Erythroblast (primary cell): Measurements from ENCODE around the gene HTR7.

Experiments
- GATA1 ChIP-seq: IDR thresholded peaks from 2 replicates; pipeline ENCODE4 v1.6.1; 2011; ENCODE audit warnings: low read depth, mild to moderate bottlenecking, control low read depth, low read length, moderate library complexity
- POLR2A ChIP-seq: IDR thresholded peaks from 2 replicates; pipeline ENCODE4 v1.6.1; 2011; ENCODE audit warnings: mild to moderate bottlenecking, low read length

DNA sequence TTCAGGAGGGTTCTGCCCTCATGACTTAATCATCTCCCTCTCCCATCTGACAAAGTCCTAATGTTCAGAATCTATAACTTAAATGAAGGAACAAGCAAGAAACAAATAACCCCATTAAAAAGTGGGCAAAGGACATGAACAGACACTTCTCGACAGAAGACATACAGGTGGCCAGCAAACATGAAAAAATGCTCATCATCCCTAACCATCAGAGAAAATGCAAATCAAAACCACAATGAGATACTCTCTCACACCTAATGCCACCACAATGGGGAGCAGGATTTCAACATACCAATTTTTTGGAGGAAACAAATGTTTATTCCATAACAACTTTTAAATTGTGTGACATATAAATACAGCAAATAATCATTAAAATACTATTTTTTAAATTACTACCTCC is 3.0 kb upstream of the HTR7 start:
- TF ChIP-seq POLR2A, result no peak
- TF ChIP-seq GATA1, result no peak
